H1 (cell line): ENCODE data around the gene SYNJ2BP.

Experiments
- CTCF ChIP-seq, 3 experiments: IDR thresholded peaks; 1 replicate in 2 of 3; 2 replicates in 1 of 3; pipeline versions ENCODE4 v1.5.1 to v1.6.1; 2011; ENCODE audit warnings: low read length in 3 of 3, mild to moderate bottlenecking in 3 of 3, inconsistent platforms in 2 of 3, low read depth in 1 of 3, moderate library complexity in 1 of 3; ENCODE audit not compliant: insufficient read depth in 1 of 3; ENCODE audit errors: control extremely low read depth in 1 of 3
- POLR2AphosphoS5 ChIP-seq: IDR thresholded peaks from 2 replicates; pipeline ENCODE4 v1.6.1; 2011; ENCODE audit warnings: low read depth, low read length

- TF ChIP-seq POLR2AphosphoS5 (no peak), CTCF (IDR thresholded peaks at IDR 0.05; ENCODE audit: control extremely low read depth in 1 of 3, insufficient read depth in 1 of 3, low read depth in 1 of 3, low read length in 3 of 3) (no peak)
These were observed 31.9 kb upstream of the SYNJ2BP start for GRCh38 chr14:70448633-70449340.
